IMR-90 (cell line): ENCODE measurements around the gene COG1. TPM values are rescaled to one million over a fixed set of nuclear protein-coding genes. Genes with fewer than 3 reads are reported as not detected.

ENCODE experiments used
- ATAC-seq: fragments of 200-7000 bp; cut with Tn5 transposase; 2 replicates; pipeline ENCODE4 v1.9.1; 2020; ENCODE audit warnings: low read depth, mild to moderate bottlenecking, moderate library complexity
- BruUV-seq: library from RNA; stranded (reverse); fragments of 400-500 nt; replicated peaks from 2 replicates; lab custom pipeline; 2021; lab: Mats Ljungman, UMichigan
- CTCF ChIA-PET: fragments of 300-600 bp; formaldehyde crosslinking; extraction: SDS; loops from one replicate; lab custom pipeline; 2021; ENCODE audit warnings: antibody characterized with exemption; lab: Yijun Ruan, JAX
- POLR2A ChIA-PET: fragments of 300-600 bp; sonication (Branson Sonifier 250); formaldehyde crosslinking; loops from one replicate; lab custom pipeline; 2022; ENCODE audit warnings: antibody characterized with exemption; ENCODE audit not compliant: unreplicated experiment; lab: Charles Lee
- DNase-seq: peaks from one replicate; pipeline ENCODE4 v3.0.0; 2013
- H2AFZ ChIP-seq: replicated peaks from 2 replicates; pipeline ENCODE3; 2013; ENCODE audit warnings: low read length, mild to moderate bottlenecking; ENCODE audit not compliant: poor library complexity
- H2AK5ac ChIP-seq: 2 replicates; pipeline ENCODE4 v1.6.1; 2013; ENCODE audit warnings: low read depth, low read length, inconsistent platforms
- H2AK9ac ChIP-seq: replicated peaks from 2 replicates; pipeline ENCODE3; 2013; ENCODE audit warnings: mild to moderate bottlenecking, low read depth, low read length, moderate library complexity; ENCODE audit not compliant: poor library complexity
- H2BK120ac ChIP-seq: 2 replicates; pipeline ENCODE4 v1.6.1; 2013; ENCODE audit warnings: low read depth, low read length, inconsistent platforms
- H2BK15ac ChIP-seq: 3 replicates; pipeline ENCODE4 v1.6.1; 2013; ENCODE audit warnings: low read depth, low read length, inconsistent platforms
- H2BK20ac ChIP-seq: 2 replicates; pipeline ENCODE4 v1.6.1; 2013; ENCODE audit warnings: low read depth, mild to moderate bottlenecking, inconsistent platforms, low read length, moderate library complexity
- H2BK5ac ChIP-seq: 2 replicates; pipeline ENCODE4 v1.6.1; 2013; ENCODE audit warnings: mild to moderate bottlenecking, low read depth, low read length, inconsistent platforms; ENCODE audit not compliant: poor library complexity, severe bottlenecking
- H3K14ac ChIP-seq: replicated peaks from 2 replicates; pipeline ENCODE4 v1.6.1; 2013; ENCODE audit warnings: low read depth, low read length, inconsistent platforms
- H3K18ac ChIP-seq: 2 replicates; pipeline ENCODE4 v1.6.1; 2013; ENCODE audit warnings: low read depth, low read length, control low read depth
- H3K23ac ChIP-seq: 2 replicates; pipeline ENCODE4 v1.6.1; 2013; ENCODE audit warnings: low read depth, low read length, inconsistent platforms
- H3K27ac ChIP-seq: 2 replicates; pipeline ENCODE4 v1.5.1; 2013; ENCODE audit warnings: mild to moderate bottlenecking, control low read depth, low read length; ENCODE audit not compliant: insufficient read depth
- H3K27me3 ChIP-seq: 2 replicates; pipeline ENCODE4 v1.6.1; 2013; ENCODE audit warnings: low read length; ENCODE audit not compliant: control insufficient read depth, insufficient read depth
- H3K36me3 ChIP-seq: 2 replicates; pipeline ENCODE4 v1.6.1; 2013; ENCODE audit warnings: low read length, mixed read lengths; ENCODE audit not compliant: control insufficient read depth, insufficient read depth
- H3K4ac ChIP-seq: 2 replicates; pipeline ENCODE4 v1.6.1; 2013; ENCODE audit warnings: low read depth, low read length, inconsistent platforms
- H3K4me1 ChIP-seq: 2 replicates; pipeline ENCODE4 v1.6.1; 2013; ENCODE audit warnings: low read length, mixed read lengths; ENCODE audit not compliant: control insufficient read depth, insufficient read depth
- H3K4me2 ChIP-seq: 2 replicates; pipeline ENCODE4 v1.6.1; 2013; ENCODE audit warnings: low read depth, mild to moderate bottlenecking, control low read depth, low read length, moderate library complexity
- H3K4me3 ChIP-seq: 2 replicates; pipeline ENCODE4 v1.5.1; 2013; ENCODE audit warnings: low read depth, mild to moderate bottlenecking, control low read depth, low read length, moderate library complexity; ENCODE audit not compliant: insufficient read depth
- H3K56ac ChIP-seq: 2 replicates; pipeline ENCODE4 v1.6.1; 2013; ENCODE audit warnings: low read length, inconsistent platforms; ENCODE audit not compliant: insufficient read depth; ENCODE audit errors: extremely low read depth
- H3K79me1 ChIP-seq, 2 experiments: 2 replicates each; pipeline ENCODE4 v1.6.1; 2013; ENCODE audit warnings: low read length in 2 of 2, inconsistent platforms in 1 of 2, low read depth in 1 of 2
- H3K9ac ChIP-seq: 2 replicates; pipeline ENCODE4 v1.6.1; 2013; ENCODE audit warnings: low read depth, low read length, control low read depth
- H3K9me1 ChIP-seq: 2 replicates; pipeline ENCODE4 v1.6.1; 2013; ENCODE audit warnings: low read length, inconsistent platforms; ENCODE audit not compliant: insufficient read depth
- H3K9me3 ChIP-seq: 2 replicates; pipeline ENCODE4 v1.6.1; 2013; ENCODE audit warnings: low read length; ENCODE audit not compliant: control insufficient read depth, insufficient read depth
- H4K20me1 ChIP-seq: 2 replicates; pipeline ENCODE4 v1.6.1; 2013; ENCODE audit warnings: low read length, inconsistent platforms; ENCODE audit not compliant: insufficient read depth
- H4K5ac ChIP-seq: 2 replicates; pipeline ENCODE4 v1.6.1; 2013; ENCODE audit warnings: mild to moderate bottlenecking, low read depth, low read length, control low read depth
- H4K8ac ChIP-seq, 2 experiments: 2 replicates each; pipeline ENCODE4 v1.6.1; 2013; ENCODE audit warnings: low read depth in 2 of 2, low read length in 2 of 2, control low read depth in 1 of 2, inconsistent platforms in 1 of 2
- H4K91ac ChIP-seq: 2 replicates; pipeline ENCODE4 v1.6.1; 2013; ENCODE audit warnings: low read depth, low read length, inconsistent platforms; ENCODE audit not compliant: insufficient read depth
- BHLHE40 ChIP-seq: fragments of 150-350 bp; IDR thresholded peaks from 2 replicates; pipeline ENCODE4 v1.6.1; 2016; ENCODE audit warnings: mild to moderate bottlenecking, low read depth, low read length
- CEBPB ChIP-seq: IDR thresholded peaks from 2 replicates; pipeline ENCODE4 v1.6.1; 2012; ENCODE audit warnings: low read depth, low read length, improper control_type of control experiment
- CHD1 ChIP-seq: IDR thresholded peaks from 2 replicates; pipeline ENCODE4 v1.6.1; 2012; ENCODE audit warnings: low read depth, low read length, improper control_type of control experiment
- CTCF ChIP-seq: conservative IDR thresholded peaks from 2 replicates; pipeline ENCODE4 v1.5.1; 2012; ENCODE audit warnings: mild to moderate bottlenecking, low read depth, low read length, improper control_type of control experiment
- ELK1 ChIP-seq: fragments of 150-350 bp; IDR thresholded peaks from 2 replicates; pipeline ENCODE4 v1.6.1; 2016; ENCODE audit warnings: low read depth, mild to moderate bottlenecking, low read length, moderate library complexity, borderline replicate concordance
- FOS ChIP-seq: fragments of 150-350 bp; IDR thresholded peaks from 2 replicates; pipeline ENCODE4 v1.6.1; 2016; ENCODE audit warnings: low read depth, low read length
- MAFK ChIP-seq: IDR thresholded peaks from 2 replicates; pipeline ENCODE4 v1.6.1; 2012; ENCODE audit warnings: low read depth, low read length, improper control_type of control experiment
- MAZ ChIP-seq: IDR thresholded peaks from 2 replicates; pipeline ENCODE4 v1.6.1; 2012; ENCODE audit warnings: low read depth, mild to moderate bottlenecking, low read length, improper control_type of control experiment, moderate library complexity, borderline replicate concordance
- MXI1 ChIP-seq: IDR thresholded peaks from 2 replicates; pipeline ENCODE4 v1.6.1; 2012; ENCODE audit warnings: low read depth, mild to moderate bottlenecking, low read length, moderate library complexity, borderline replicate concordance
- NFE2L2 ChIP-seq: fragments of 150-350 bp; IDR thresholded peaks from 2 replicates; pipeline ENCODE4 v1.6.1; 2016; ENCODE audit warnings: low read depth, mild to moderate bottlenecking, low read length
- POLR2A ChIP-seq: IDR thresholded peaks from 2 replicates; pipeline ENCODE4 v1.6.1; 2012; ENCODE audit warnings: mild to moderate bottlenecking, low read depth, low read length
- RAD21 ChIP-seq: IDR thresholded peaks from 2 replicates; pipeline ENCODE4 v1.6.1; 2012; ENCODE audit warnings: low read length, improper control_type of control experiment
- RFX5 ChIP-seq: IDR thresholded peaks from 2 replicates; pipeline ENCODE4 v1.8.0; 2012; ENCODE audit warnings: low read depth, mild to moderate bottlenecking, low read length, moderate library complexity
- SMC3 ChIP-seq: fragments of 150-350 bp; IDR thresholded peaks from 2 replicates; pipeline ENCODE4 v1.6.1; 2016; ENCODE audit warnings: low read depth, mild to moderate bottlenecking, antibody characterized with exemption, low read length, moderate library complexity
- USF2 ChIP-seq: fragments of 150-350 bp; IDR thresholded peaks from 2 replicates; pipeline ENCODE4 v1.6.1; 2017; ENCODE audit warnings: mild to moderate bottlenecking, antibody characterized with exemption, low read length, low read depth
- WGBS, 2 experiments: methylation state at CpG; one replicate each; pipeline versions ENCODE4 v1.1.5 to v1.1.7; 2013; ENCODE audit warnings: missing lambda C conversion rate in 2 of 2; ENCODE audit not compliant: insufficient read length in 1 of 2; ENCODE audit errors: extremely low coverage in 2 of 2; 5-methylcytosine and 5-hydroxymethylcytosine counted together
- dilution Hi-C: fragments of 300-500 bp; cut with HindIII; formaldehyde crosslinking; loops from one replicate; pipeline ENCODE4 v1.14.3; 2018; ENCODE audit warnings: low sequenced_read_pairs; ENCODE audit not compliant: unreplicated experiment
- in situ Hi-C: fragments of 300-500 bp; cut with MboI; formaldehyde crosslinking; loops from 3 replicates; pipeline ENCODE4 v1.14.3; 2019; ENCODE audit warnings: low sequenced_read_pairs, inconsistent platforms, mixed read lengths
- intact Hi-C: fragments of 100-400 bp; cut with micrococcal nuclease; formaldehyde crosslinking; loops from 2 replicates; pipeline ENCODE4 v1.10.0; 2022
- polyA plus RNA-seq, 3 experiments: library from polyadenylated mRNA; depleted of rRNA; stranded (reverse); fragments of >200 nt; gene quantifications; 2 replicates each; pipeline ENCODE4 v1.2.3, GENCODE V29; 2012; ENCODE audit warnings: low replicate concordance in 1 of 3
- total RNA-seq: library from RNA; depleted of rRNA; stranded (reverse); fragments of >200 nt; gene quantifications from 2 replicates; pipeline ENCODE4 v1.2.3, GENCODE V29; 2012

COG1 gene
- total and polyA plus RNA-seq, 2 of the 4 experiments (the other 2 are of a cell fraction) = 18.3 to 35.1 TPM

- no peak overlapping the region for H3K4me2 ChIP-seq
- peak overlapping the region; percentile 58 for H3K18ac ChIP-seq
- in situ Hi-C loops (loop anchor here (25.0 kb wide), 1 partner anchor 837 kb away; no protein-coding TSS in a partner anchor), intact Hi-C loops (no loop called here), dilution Hi-C loops (no loop called here)
- CTCF ChIA-PET = interaction anchor here (0.6 kb wide), 1 partner anchor 84 kb away, joined by 3 read pairs; no protein-coding TSS in a partner anchor
- no peak overlapping the region for H3K4me3 ChIP-seq
- WGBS, 2 experiments = no CpG with 5 or more reads among the region's 5 CpGs
- no peak for ATAC-seq
- peaks cover 8% of the 10 kb centered on the region for H3K9me1 ChIP-seq
- no peak overlapping the region for H2AFZ ChIP-seq
- peak overlapping the region; percentile 70 for H3K23ac ChIP-seq
- peak overlapping the region in 1 of 2 experiments; percentile 90; a peak in 2 of 4 replicates for H4K8ac ChIP-seq
- H3K36me3 ChIP-seq = peaks cover 3% of the 10 kb centered on the region
- peak overlapping the region; percentile 45; the same call in 1 of the 2 replicates for H4K5ac ChIP-seq
- POLR2A ChIA-PET = no interaction called here
- H2AK5ac ChIP-seq = peak overlapping the region; percentile 97
- peak overlapping the region; percentile 16; the same call in 1 of the 2 replicates for H2BK120ac ChIP-seq
- H3K56ac ChIP-seq = no peak overlapping the region
- no peaks in the 10 kb centered on the region for H3K27me3 ChIP-seq
- peak overlapping the region; percentile 27; the same call in 1 of the 2 replicates for H2BK20ac ChIP-seq
- no peak overlapping the region; the same call in 1 of the 2 replicates for H3K9ac ChIP-seq
- H4K91ac ChIP-seq = peak overlapping the region; percentile 68
- no peak overlapping the region for H2AK9ac ChIP-seq
- peaks cover 30 to 64% of the 10 kb centered on the region in 2 experiments for H3K79me1 ChIP-seq
- no TSS peak for BruUV-seq
- H3K4ac ChIP-seq = peak overlapping the region; percentile 87
- H3K14ac ChIP-seq = peak overlapping the region; percentile 90
- H3K4me1 ChIP-seq = peaks cover 15% of the 10 kb centered on the region
- H4K20me1 ChIP-seq = peaks cover 19% of the 10 kb centered on the region; the same call in 1 of the 2 replicates
- H3K27ac ChIP-seq = peak overlapping the region; percentile 62
- no peak for DNase-seq
- no peaks in the 10 kb centered on the region for H3K9me3 ChIP-seq
- peak overlapping the region; percentile 86 for H2BK5ac ChIP-seq
- H2BK15ac ChIP-seq = peak overlapping the region; percentile 74; the same call in 2 of the 3 replicates
- no peak for TF ChIP-seq CTCF
- no peak for TF ChIP-seq RFX5
- no peak for TF ChIP-seq ELK1
- no peak for TF ChIP-seq NFE2L2
- TF ChIP-seq MAZ = no peak
- no peak for TF ChIP-seq MXI1
- no peak for TF ChIP-seq BHLHE40
- TF ChIP-seq POLR2A = no peak
- TF ChIP-seq FOS = no peak
- TF ChIP-seq RAD21 = no peak
- TF ChIP-seq MAFK = no peak
- no peak for TF ChIP-seq CEBPB
- TF ChIP-seq SMC3 = no peak
- no peak for TF ChIP-seq CHD1
- no peak for TF ChIP-seq USF2
Measured at GRCh38 chr17:73224663-73225305, 31.9 kb downstream of the COG1 start.
